Measurements from ENCODE around the gene SVOP.

DNA sequence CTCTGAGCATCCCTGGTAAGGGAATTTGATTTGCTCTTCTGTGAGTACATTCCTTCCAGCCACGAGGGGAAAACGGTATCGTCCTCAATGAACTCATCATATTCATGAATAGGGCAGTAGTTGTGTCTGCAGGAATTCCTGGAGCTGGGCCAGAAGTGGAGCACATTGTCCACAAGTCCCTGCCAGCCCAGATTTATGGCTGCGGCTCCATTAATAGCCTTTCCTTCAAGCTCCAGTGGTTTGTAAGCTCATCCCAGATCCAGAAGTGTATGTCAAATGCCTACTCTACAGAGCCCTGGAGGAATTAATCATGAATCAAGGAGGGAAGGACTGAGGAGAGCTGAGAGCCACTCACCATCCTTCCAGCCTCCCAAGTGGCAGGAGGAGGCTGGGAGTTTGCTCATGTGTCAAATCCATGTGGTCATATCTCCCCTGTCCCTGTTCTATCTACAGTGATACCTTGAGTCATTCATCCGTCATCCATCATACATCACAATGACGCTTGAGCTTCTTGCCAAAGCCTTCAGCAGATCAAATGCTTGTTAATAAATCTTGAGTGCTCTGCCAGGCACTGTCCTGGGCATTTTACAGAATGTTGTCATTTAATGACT is 65.5 kb downstream of the SVOP start:
- TF ChIP-seq CTCF (IDR thresholded peaks at IDR 0.05; ENCODE audit: insufficient read depth, low read length, poor library complexity, severe bottlenecking) (no peak), EZH2phosphoT487 (conservative IDR thresholded peaks at IDR 0.05; ENCODE audit: low read length) (no peak)

Data from SU-DHL-6 (cell line).